Sigmoid colon (tissue), 7 donors: Measurements from ENCODE around the gene ZNF765. TPM values are rescaled to one million over a fixed set of nuclear protein-coding genes. Genes with fewer than 3 reads are reported as not detected.
"Not testable (repeated sequence)": the region's sequence is repeated elsewhere in the genome, so short reads cannot be mapped to it uniquely, and the experiment has no call there.

Source experiments
- DNase-seq: peaks from one replicate; pipeline ENCODE4 v3.0.0-alpha.2; 2019
- H3K27ac ChIP-seq, 4 donors: fragments of 200-600 bp; sonication (generic); one replicate each; pipeline ENCODE4 v1.5.1; 2016 to 2019; ENCODE audit warnings: mild to moderate bottlenecking in 1 of 4
- H3K27me3 ChIP-seq, 3 donors: fragments of 200-600 bp; sonication (generic); one replicate each; pipeline ENCODE4 v1.5.1; 2019; ENCODE audit warnings: mild to moderate bottlenecking in 1 of 3
- H3K36me3 ChIP-seq, 4 donors: fragments of 200-600 bp; sonication (generic); one replicate each; pipeline ENCODE4 v1.5.1; 2016 to 2019
- H3K4me1 ChIP-seq, 4 donors: fragments of 200-600 bp; sonication (generic); one replicate each; pipeline ENCODE4 v1.5.1; 2017 to 2019
- H3K4me3 ChIP-seq, 4 donors: fragments of 200-600 bp; sonication (generic); one replicate each; pipeline ENCODE4 v1.5.1; 2017 to 2019; ENCODE audit warnings: mild to moderate bottlenecking in 2 of 4, moderate library complexity in 1 of 4
- H3K9me3 ChIP-seq, 4 donors: fragments of 200-600 bp in 3 of 4; sonication (generic) in 3 of 4; one replicate each; pipeline versions ENCODE4 v1.5.1 to v1.6.1; 2013 to 2019
- EP300 ChIP-seq, 4 donors: sonication (generic); formaldehyde crosslinking; IDR thresholded peaks; one replicate each; pipeline ENCODE4 v1.6.1; 2017; ENCODE audit warnings: antibody characterized with exemption in 4 of 4
- POLR2A ChIP-seq, 2 donors: fragments of 450-650 bp; IDR thresholded peaks; one replicate each; pipeline ENCODE4 v1.6.1; 2016; ENCODE audit warnings: antibody characterized with exemption in 2 of 2, mild to moderate bottlenecking in 2 of 2, moderate library complexity in 2 of 2
- POLR2AphosphoS5 ChIP-seq, 4 donors: sonication (generic); formaldehyde crosslinking; IDR thresholded peaks; one replicate each; pipeline ENCODE4 v1.6.1; 2017; ENCODE audit warnings: antibody characterized with exemption in 4 of 4
- WGBS, 2 donors: extraction: QIAGEN DNeasy Blood & Tissue Kit; methylation state at CpG; one replicate each; pipeline ENCODE4 v1.1.7; 2013; 5-methylcytosine and 5-hydroxymethylcytosine counted together
- intact Hi-C: fragments of 100-400 bp; cut with DNase I; formaldehyde crosslinking; loops from one replicate; pipeline ENCODE4 v1.15.1; 2023
- polyA plus RNA-seq, 3 donors: library from polyadenylated mRNA; stranded (reverse); fragments of 200-250 nt; gene quantifications; one replicate each; pipeline ENCODE4 v1.2.3, GENCODE V29; 2013
- total RNA-seq, 4 donors: library from RNA; depleted of rRNA; stranded (reverse); fragments of >200 nt; gene quantifications; one replicate each; pipeline ENCODE4 v1.1.0, GENCODE V29; 2016
- TF ChIP-seq, protein P1 (sequence below), 4 experiments: fragments of 450-650 bp in 3 of 4; fragments of 200-600 bp in 1 of 4; IDR thresholded peaks; one replicate each; pipeline ENCODE4 v1.5.1; 2016 to 2019; ENCODE audit warnings: antibody characterized with exemption in 4 of 4, mild to moderate bottlenecking in 3 of 4, moderate library complexity in 2 of 4
- donor health status: healthy with polysubstance abuse.
- donor health status: Bipolar disorder and iron deficiency.
- donor health status: healthy.

ZNF765 gene
- total and polyA plus RNA-seq, 7 donors, result 3.5 to 13.0 (median 6.2) TPM

DNA sequence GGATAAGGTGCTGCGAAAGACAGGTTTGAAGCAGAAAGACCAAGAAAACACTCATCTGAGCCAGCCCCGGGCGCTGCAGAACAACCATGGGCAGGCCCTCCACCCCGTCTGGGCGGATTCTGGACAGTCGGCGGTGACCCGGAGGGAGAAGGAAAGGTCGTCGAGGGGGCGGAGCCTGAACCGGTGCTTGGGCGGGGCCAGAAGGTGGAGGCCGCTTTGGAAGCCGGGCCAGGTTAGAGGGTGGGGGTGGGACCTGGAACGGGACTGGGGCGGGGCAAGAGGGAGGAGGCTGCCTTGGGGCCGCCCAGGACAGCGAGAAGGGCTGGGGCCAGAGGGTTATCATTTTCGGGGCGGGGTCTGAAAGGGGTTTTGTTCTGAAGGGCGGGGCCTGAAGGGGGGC is 5.0 kb upstream of the ZNF765 start:
- whole genome bisulfite sequencing, 2 donors, result 45 to 66% methylated on average over 22 of the region's 22 CpGs
- intact Hi-C loops, result loop anchor here (10.0 kb wide), 1 partner anchor 195 kb away; the partner anchor contains the start of gene ZNF665
- no peak overlapping the region for H3K27ac ChIP-seq
- peaks cover 0 to 9% (median 8%) of the 10 kb centered on the region in 4 donors for H3K4me1 ChIP-seq
- peaks cover 0 to 10% (median 0%) of the 10 kb centered on the region in 4 donors for H3K36me3 ChIP-seq
- TF ChIP-seq POLR2A (IDR thresholded peaks at IDR 0.05) (no peak), POLR2AphosphoS5 (IDR thresholded peaks at IDR 0.05) (no peak), EP300 (IDR thresholded peaks at IDR 0.05) (no peak)
- TF ChIP-seq, protein P1, sequence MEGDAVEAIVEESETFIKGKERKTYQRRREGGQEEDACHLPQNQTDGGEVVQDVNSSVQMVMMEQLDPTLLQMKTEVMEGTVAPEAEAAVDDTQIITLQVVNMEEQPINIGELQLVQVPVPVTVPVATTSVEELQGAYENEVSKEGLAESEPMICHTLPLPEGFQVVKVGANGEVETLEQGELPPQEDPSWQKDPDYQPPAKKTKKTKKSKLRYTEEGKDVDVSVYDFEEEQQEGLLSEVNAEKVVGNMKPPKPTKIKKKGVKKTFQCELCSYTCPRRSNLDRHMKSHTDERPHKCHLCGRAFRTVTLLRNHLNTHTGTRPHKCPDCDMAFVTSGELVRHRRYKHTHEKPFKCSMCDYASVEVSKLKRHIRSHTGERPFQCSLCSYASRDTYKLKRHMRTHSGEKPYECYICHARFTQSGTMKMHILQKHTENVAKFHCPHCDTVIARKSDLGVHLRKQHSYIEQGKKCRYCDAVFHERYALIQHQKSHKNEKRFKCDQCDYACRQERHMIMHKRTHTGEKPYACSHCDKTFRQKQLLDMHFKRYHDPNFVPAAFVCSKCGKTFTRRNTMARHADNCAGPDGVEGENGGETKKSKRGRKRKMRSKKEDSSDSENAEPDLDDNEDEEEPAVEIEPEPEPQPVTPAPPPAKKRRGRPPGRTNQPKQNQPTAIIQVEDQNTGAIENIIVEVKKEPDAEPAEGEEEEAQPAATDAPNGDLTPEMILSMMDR (IDR thresholded peaks at IDR 0.05), result no peak
- H3K27me3 ChIP-seq, result peaks cover 0 to 9% (median 5%) of the 10 kb centered on the region in 3 donors
- no peak for DNase-seq
- H3K9me3 ChIP-seq, result peaks cover 0 to 19% (median 0%) of the 10 kb centered on the region in 4 donors
- no peak overlapping the region for H3K4me3 ChIP-seq

DNA sequence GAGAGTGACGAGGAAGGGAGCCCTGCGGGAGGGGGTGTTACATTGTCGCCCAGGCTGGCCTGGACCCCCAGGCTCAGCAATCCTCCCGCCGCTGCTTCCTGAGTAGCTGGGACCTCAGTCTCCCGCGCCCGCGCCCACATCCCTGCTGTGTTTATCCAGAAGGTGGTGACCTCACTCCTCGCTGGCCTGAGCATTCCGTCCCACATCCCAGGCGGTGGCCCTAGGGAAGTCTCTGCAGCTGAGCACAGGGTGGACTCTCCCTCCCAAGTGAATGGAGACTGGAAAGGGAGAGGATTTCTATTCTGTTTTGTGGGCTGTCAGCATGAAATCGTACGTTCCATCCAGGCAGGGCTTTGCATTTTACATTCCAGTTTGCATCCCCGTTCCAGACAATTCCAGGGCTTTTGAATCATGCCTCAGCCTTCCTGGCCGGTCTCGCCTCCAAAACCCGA is 401 bp upstream of the ZNF765 start:
- peak; percentile 80 for DNase-seq

DNA sequence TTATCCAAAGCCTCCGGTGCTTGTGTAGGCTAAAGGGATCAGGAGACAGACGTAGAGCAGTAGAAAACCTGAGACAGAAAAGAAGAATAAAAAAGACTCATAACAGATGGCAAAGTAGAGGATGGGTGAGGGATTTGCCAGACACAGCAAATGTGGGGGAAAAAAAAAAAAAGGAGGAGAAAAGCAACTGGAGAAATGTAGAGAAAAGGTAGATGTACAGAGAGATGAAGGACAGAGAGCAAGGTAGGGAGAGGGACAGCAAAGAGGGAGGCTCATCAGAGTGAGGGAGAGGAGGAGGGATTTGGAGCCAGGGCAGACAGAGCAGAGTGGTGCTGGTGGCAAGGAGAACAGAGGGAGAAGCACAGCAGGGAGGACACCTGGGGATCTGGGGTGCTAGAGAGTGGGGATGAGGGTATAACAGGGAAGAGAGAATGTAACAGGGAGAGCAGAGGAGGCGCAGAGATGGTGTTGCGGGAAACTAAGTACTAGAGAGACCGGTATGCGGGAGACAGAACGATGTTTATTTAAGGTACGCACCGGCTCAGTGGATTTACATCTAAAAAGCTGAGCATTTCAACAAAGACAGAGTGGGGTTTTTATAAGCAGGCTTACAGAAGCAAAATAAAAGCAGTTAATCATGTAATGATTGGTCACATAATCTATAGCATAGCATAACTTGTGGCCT is 1.0 kb downstream of the ZNF765 start:
- peaks cover 0 to 22% (median 21%) of the 10 kb centered on the region in 4 donors for H3K4me1 ChIP-seq
- intact Hi-C loops, result loop anchor here (2.0 to 10.0 kb wide), 2 partner anchors 31 to 201 kb away; partner anchors contain the start of genes ZNF525 and ZNF665
- not testable (repeated sequence) for H3K9me3 ChIP-seq, DNase-seq, H3K27me3 ChIP-seq
- peaks cover 0 to 30% (median 3%) of the 10 kb centered on the region in 4 donors for H3K36me3 ChIP-seq
- WGBS, 2 donors, result 10 to 24% methylated on average over 9 of the region's 9 CpGs
- H3K4me3 ChIP-seq, result peak overlapping the region; percentile 73 to 89 (median 78)
- peak overlapping the region; percentile 79 to 92 (median 86) for H3K27ac ChIP-seq

More for the DNA sequence above, 401 bp upstream of the ZNF765 start:
- WGBS, 2 donors, result 8 to 11% methylated on average over 18 of the region's 18 CpGs
- Histone ChIP-seq H3K4me3 (peak overlapping the region; percentile 10 to 89 (median 78)), H3K27ac (peak overlapping the region; percentile 79 to 92 (median 86)), H3K4me1 (peaks cover 0 to 22% (median 21%) of the 10 kb centered on the region in 4 donors), H3K36me3 (peaks cover 0 to 16% (median 0%) of the 10 kb centered on the region in 4 donors), H3K9me3 (no peaks in the 10 kb centered on the region), H3K27me3 (peaks cover 0 to 5% (median 5%) of the 10 kb centered on the region in 3 donors)
- TF ChIP-seq EP300 (IDR thresholded peaks at IDR 0.05), result no peak
- TF ChIP-seq, protein P1 (IDR thresholded peaks at IDR 0.05), result no peak
- no peak for TF ChIP-seq POLR2A (IDR thresholded peaks at IDR 0.05)
- no peak for TF ChIP-seq POLR2AphosphoS5 (IDR thresholded peaks at IDR 0.05)
- intact Hi-C loops, result loop anchor here (2.0 to 10.0 kb wide), 2 partner anchors 30 to 200 kb away; partner anchors contain the start of genes ZNF525 and ZNF665

DNA sequence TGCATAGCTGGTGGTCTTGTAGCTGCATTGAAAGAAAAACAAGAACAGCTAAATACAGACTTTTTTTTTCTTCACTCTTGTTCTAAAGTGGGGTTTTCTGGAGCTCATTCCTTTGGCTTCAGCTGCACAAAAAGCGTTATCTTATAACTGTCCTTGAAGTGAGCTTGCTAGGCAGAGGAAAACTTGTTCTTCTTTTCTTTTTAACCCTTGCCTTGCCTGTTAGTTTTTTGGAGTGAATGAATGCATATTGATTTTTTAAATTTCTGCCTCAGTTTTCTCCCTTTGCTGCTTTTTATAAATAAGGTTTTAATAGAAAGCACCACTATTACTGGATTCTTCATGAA is 1.5 kb downstream of the ZNF765 start:
- peaks cover 0 to 22% (median 21%) of the 10 kb centered on the region in 4 donors for H3K4me1 ChIP-seq
- no peak for TF ChIP-seq POLR2AphosphoS5 (IDR thresholded peaks at IDR 0.05)
- TF ChIP-seq, protein P1 (IDR thresholded peaks at IDR 0.05), result no peak
- TF ChIP-seq EP300 (IDR thresholded peaks at IDR 0.05), result no peak
- TF ChIP-seq POLR2A (IDR thresholded peaks at IDR 0.05), result no peak
- DNase-seq, result no peak
- H3K4me3 ChIP-seq, result no peak overlapping the region
- H3K9me3 ChIP-seq, result no peaks in the 10 kb centered on the region
- no peak overlapping the region for H3K27ac ChIP-seq
- peaks cover 0 to 35% (median 4%) of the 10 kb centered on the region in 4 donors for H3K36me3 ChIP-seq
- WGBS, 2 donors, result 14 to 17% methylated on average over 1 of the region's 1 CpG
- no peaks in the 10 kb centered on the region for H3K27me3 ChIP-seq
- intact Hi-C loops, result loop anchor here (10.0 kb wide), 1 partner anchor 202 kb away; the partner anchor contains the start of gene ZNF665

DNA sequence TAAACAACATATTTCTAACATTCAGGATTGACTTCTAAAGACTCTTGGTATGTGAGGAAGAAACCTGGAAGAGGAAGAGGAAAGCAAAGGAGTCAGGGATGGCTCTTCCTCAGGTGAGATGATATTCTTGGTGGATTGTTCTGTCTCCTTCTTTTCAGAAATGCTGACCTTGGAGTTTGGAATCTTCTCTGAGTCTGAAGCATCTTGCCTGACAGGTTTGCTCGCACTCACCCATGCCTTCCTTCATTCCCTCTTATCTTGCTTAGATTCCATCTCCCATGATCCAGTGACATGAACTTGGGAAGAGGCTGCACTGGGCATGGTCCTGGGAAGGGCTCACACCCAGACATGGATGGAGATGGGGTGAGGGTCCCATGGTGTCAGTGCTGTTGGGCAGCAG is 3.0 kb downstream of the ZNF765 start:
- not testable (repeated sequence) for DNase-seq, H3K27ac ChIP-seq, H3K27me3 ChIP-seq, H3K4me3 ChIP-seq, H3K9me3 ChIP-seq
- H3K4me1 ChIP-seq, result peaks cover 0 to 22% (median 21%) of the 10 kb centered on the region in 4 donors
- 98% methylated on average over 1 of the region's 1 CpG for WGBS, 2 donors
- intact Hi-C loops, result loop anchor here (10.0 kb wide), 1 partner anchor 203 kb away; the partner anchor contains the start of gene ZNF665
- H3K36me3 ChIP-seq, result peaks cover 3 to 46% (median 8%) of the 10 kb centered on the region in 4 donors
